DND-41 (cell line): Measurements from ENCODE around the gene LCNL1.

Experiments
- ATAC-seq: fragments of 200-7000 bp; cut with Tn5 transposase; 3 replicates; pipeline ENCODE4 v1.9.1; 2021; ENCODE audit warnings: low read depth; ENCODE audit not compliant: insufficient read depth
- DNase-seq: peaks from one replicate; pipeline ENCODE4 v3.0.0-alpha.2; 2020
- H2AFZ ChIP-seq: 2 replicates; pipeline ENCODE4 v1.6.0; 2012; ENCODE audit warnings: low read depth, low read length
- H3K27ac ChIP-seq: 2 replicates; pipeline ENCODE4 v1.5.1; 2012; ENCODE audit warnings: low read length, inconsistent platforms
- H3K27me3 ChIP-seq: fragments of 200-600 bp; sonication (generic); 2 replicates; pipeline ENCODE4 v1.6.0; 2012; ENCODE audit warnings: low read length, mild to moderate bottlenecking, inconsistent platforms; ENCODE audit not compliant: insufficient read depth, poor library complexity
- H3K36me3 ChIP-seq: 2 replicates; pipeline ENCODE4 v1.5.1; 2012; ENCODE audit warnings: low read length, inconsistent platforms; ENCODE audit not compliant: insufficient read depth
- H3K4me1 ChIP-seq: 2 replicates; pipeline ENCODE4 v1.5.1; 2012; ENCODE audit warnings: mild to moderate bottlenecking, low read length; ENCODE audit not compliant: insufficient read depth
- H3K4me2 ChIP-seq: 2 replicates; pipeline ENCODE4 v1.6.0; 2012; ENCODE audit warnings: mild to moderate bottlenecking, moderate library complexity, low read length, inconsistent platforms; ENCODE audit not compliant: insufficient read depth
- H3K4me3 ChIP-seq, 2 experiments: fragments of 200-600 bp in 1 of 2; shearing (Covaris generic) in 1 of 2; 2 replicates each; pipeline ENCODE4 v1.5.1; 2012 to 2016; ENCODE audit warnings: inconsistent platforms in 2 of 2, low read length in 2 of 2, mild to moderate bottlenecking in 2 of 2, low read depth in 1 of 2, moderate library complexity in 1 of 2
- H3K79me2 ChIP-seq: 2 replicates; pipeline ENCODE4 v1.6.0; 2012; ENCODE audit warnings: low read length, inconsistent platforms; ENCODE audit not compliant: insufficient read depth
- H3K9ac ChIP-seq: 2 replicates; pipeline ENCODE4 v1.6.0; 2012; ENCODE audit warnings: low read depth, mild to moderate bottlenecking, inconsistent platforms, low read length, moderate library complexity
- H3K9me3 ChIP-seq: 2 replicates; pipeline ENCODE4 v1.5.1; 2012; ENCODE audit warnings: low read length, moderate library complexity, mild to moderate bottlenecking, inconsistent platforms; ENCODE audit not compliant: insufficient read depth, severe bottlenecking
- H4K20me1 ChIP-seq: 2 replicates; pipeline ENCODE4 v1.6.0; 2012; ENCODE audit warnings: low read length; ENCODE audit not compliant: insufficient read depth
- EZH2 ChIP-seq: IDR thresholded peaks from 3 replicates; pipeline ENCODE4 v1.6.1; 2012; ENCODE audit warnings: borderline replicate concordance, low read depth, mild to moderate bottlenecking, moderate library complexity, low read length, inconsistent platforms; ENCODE audit not compliant: severe bottlenecking
- TF ChIP-seq, protein P1 (sequence below): IDR thresholded peaks from 2 replicates; pipeline ENCODE4 v1.5.1; 2012; ENCODE audit warnings: borderline replicate concordance, low read length, moderate library complexity, mild to moderate bottlenecking; ENCODE audit not compliant: poor library complexity, severe bottlenecking; ENCODE audit errors: extremely low read depth

LCNL1 gene

DNA sequence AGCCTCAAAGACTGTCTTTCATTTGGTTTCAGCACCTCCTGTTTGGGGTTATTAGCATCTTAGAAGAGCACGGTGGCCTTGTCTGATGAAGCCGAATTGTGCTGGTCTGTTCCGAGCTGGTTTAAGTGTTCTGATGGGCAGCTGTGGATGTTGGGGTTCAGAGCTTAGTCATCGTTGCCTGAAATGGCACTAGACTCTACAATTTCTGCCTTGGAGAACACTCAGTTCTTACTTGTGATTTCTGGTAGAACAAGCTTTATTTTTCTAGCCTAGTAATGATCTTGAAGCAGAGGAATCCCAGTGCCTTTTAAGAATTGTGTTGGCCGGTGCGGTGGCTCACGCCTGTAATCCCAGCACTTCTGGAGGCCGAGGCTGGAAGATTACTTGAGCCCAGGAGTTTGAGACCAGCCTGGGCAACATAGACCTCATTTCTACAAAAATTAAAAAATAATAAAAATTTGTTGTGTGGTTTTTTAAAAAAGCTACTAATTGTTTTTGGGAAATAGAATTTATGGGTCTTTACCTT, 46.1 kb upstream of the LCNL1 start:
- peaks cover 9% of the 10 kb centered on the region for H4K20me1 ChIP-seq
- TF ChIP-seq EZH2, result no peak
- TF ChIP-seq, protein P1, sequence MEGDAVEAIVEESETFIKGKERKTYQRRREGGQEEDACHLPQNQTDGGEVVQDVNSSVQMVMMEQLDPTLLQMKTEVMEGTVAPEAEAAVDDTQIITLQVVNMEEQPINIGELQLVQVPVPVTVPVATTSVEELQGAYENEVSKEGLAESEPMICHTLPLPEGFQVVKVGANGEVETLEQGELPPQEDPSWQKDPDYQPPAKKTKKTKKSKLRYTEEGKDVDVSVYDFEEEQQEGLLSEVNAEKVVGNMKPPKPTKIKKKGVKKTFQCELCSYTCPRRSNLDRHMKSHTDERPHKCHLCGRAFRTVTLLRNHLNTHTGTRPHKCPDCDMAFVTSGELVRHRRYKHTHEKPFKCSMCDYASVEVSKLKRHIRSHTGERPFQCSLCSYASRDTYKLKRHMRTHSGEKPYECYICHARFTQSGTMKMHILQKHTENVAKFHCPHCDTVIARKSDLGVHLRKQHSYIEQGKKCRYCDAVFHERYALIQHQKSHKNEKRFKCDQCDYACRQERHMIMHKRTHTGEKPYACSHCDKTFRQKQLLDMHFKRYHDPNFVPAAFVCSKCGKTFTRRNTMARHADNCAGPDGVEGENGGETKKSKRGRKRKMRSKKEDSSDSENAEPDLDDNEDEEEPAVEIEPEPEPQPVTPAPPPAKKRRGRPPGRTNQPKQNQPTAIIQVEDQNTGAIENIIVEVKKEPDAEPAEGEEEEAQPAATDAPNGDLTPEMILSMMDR, result no peak
- H3K4me1 ChIP-seq, result no peaks in the 10 kb centered on the region
- no peak overlapping the region for H3K9ac ChIP-seq
- H3K36me3 ChIP-seq, result peaks cover 36% of the 10 kb centered on the region
- no peaks in the 10 kb centered on the region for H3K9me3 ChIP-seq
- H3K4me2 ChIP-seq, result no peak overlapping the region
- DNase-seq (no peak), ATAC-seq (no peak)
- peaks cover 5% of the 10 kb centered on the region; the same call in 1 of the 2 replicates for H3K79me2 ChIP-seq
- no peak overlapping the region for H3K27ac ChIP-seq
- no peak overlapping the region for H3K4me3 ChIP-seq
- no peak overlapping the region for H2AFZ ChIP-seq
- no peaks in the 10 kb centered on the region for H3K27me3 ChIP-seq

DNA sequence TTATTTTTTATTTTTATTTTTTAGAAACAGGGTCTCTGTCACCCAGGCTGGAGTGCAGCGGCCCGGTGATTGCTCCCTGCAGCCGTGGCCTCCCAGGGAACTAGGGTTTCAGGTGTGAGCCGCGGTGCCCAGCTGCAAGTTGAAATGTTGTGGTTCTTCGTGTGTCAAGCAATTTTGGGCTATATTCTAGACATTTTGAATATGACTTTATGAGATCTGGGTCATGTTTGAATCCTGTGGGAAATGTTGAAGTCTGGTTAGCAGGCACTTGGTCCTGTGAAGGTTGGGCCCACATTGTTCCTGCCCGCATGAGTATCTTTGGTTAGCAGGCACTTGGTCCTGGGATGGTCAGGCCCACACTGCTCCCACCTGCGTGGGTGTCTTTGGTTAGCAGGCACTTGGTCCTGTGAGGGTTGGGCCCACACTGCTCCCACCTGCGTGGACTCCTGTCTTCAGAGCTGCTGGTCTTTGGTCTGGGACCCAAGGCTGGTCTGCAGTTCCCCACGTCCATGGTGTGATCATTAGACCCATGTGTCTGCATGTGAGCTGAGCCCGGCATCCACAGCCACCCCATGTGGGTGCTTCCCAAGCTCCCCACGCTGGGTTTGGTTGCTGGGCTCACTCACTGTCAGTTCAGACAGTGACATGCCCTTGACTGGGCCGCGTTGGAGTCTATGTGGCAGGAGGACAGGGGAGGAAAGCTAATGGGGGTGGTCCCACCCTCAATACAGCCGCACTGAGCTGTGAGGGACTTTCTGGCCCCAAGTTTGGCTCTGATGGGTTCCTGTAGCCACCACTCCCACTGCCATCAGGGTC, 45.4 kb upstream of the LCNL1 start:
- peaks cover 5% of the 10 kb centered on the region; the same call in 1 of the 2 replicates for H3K79me2 ChIP-seq
- no peak for DNase-seq
- TF ChIP-seq EZH2, result no peak
- TF ChIP-seq, protein P1, result no peak
- H3K9ac ChIP-seq, result no peak overlapping the region
- no peak overlapping the region for H3K4me3 ChIP-seq
- no peak for ATAC-seq
- H3K27ac ChIP-seq, result no peak overlapping the region
- peaks cover 10% of the 10 kb centered on the region for H4K20me1 ChIP-seq
- H3K9me3 ChIP-seq, result no peaks in the 10 kb centered on the region
- H3K36me3 ChIP-seq, result peaks cover 43% of the 10 kb centered on the region
- H3K4me1 ChIP-seq, result peaks cover 7% of the 10 kb centered on the region
- H2AFZ ChIP-seq, result no peak overlapping the region
- no peak overlapping the region for H3K4me2 ChIP-seq
- H3K27me3 ChIP-seq, result no peaks in the 10 kb centered on the region

DNA sequence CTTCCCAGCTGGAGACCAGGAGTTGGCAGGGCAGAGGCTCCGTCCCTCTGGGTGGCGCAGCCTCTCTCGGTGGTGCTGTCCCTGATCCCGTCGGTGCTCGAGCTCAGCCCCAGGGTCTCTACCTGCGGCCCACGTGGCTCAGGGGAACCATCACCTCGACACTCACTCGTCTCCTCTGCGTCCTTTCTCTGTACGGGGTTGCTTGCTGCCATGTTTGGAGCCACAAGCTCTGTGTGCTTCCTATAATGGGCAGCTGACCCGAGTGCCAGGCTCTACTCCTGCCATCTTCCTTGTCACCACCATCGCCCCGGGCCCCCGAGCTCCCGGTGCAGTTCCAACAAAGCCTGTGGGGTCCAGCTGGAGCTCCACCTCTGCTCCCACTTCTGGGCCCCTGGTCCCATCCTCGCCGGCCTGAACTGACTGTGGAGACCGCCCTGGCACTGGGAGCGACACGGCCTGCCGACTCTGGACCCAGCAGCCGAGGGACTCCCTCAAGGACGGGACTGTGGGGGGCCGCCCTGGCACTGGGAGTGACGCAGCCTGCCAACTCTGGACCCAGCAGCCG, 43.3 kb upstream of the LCNL1 start:
- no peak overlapping the region for H3K4me2 ChIP-seq

More for the DNA sequence above, 43.3 kb upstream of the LCNL1 start:
- no peak for ATAC-seq
- TF ChIP-seq, protein P1, result no peak
- TF ChIP-seq EZH2, result no peak
- DNase-seq, result no peak
- no peak overlapping the region for H3K9ac ChIP-seq
- no peaks in the 10 kb centered on the region for H3K27me3 ChIP-seq
- H2AFZ ChIP-seq, result no peak overlapping the region
- H3K4me3 ChIP-seq, result no peak overlapping the region
- peaks cover 44% of the 10 kb centered on the region for H3K36me3 ChIP-seq
- peaks cover 21% of the 10 kb centered on the region for H3K4me1 ChIP-seq
- H3K27ac ChIP-seq, result no peak overlapping the region
- H4K20me1 ChIP-seq, result peaks cover 23% of the 10 kb centered on the region
- H3K9me3 ChIP-seq, result no peaks in the 10 kb centered on the region
- H3K79me2 ChIP-seq, result peaks cover 23% of the 10 kb centered on the region
